Stimulated activated CD8-positive, alpha-beta memory T cell treated with anti-CD3 and anti-CD28 coated beads, Interleukin-7, amount 100 ng/mL, for 48 hours (primary cell): ENCODE data around the gene PRR36.

ENCODE experiments used
- DNase-seq, 2 donors: peaks; one replicate each; pipeline ENCODE4 v3.0.0-alpha.2; 2020; ENCODE audit warnings: low read depth in 1 of 2; ENCODE audit errors: extremely low read depth in 1 of 2

Gene PRR36

GRCh38 chr19:7873304-7874075, 700 bp downstream of the PRR36 start:
- no peak for DNase-seq

- no peak for DNase-seq
These were observed 1.6 kb downstream of the PRR36 start for GRCh38 chr19:7872306-7873204.

GRCh38 chr19:7871437-7872305, 2.5 kb downstream of the PRR36 start:
- peak; percentile 61 to 88 for DNase-seq

GRCh38 chr19:7870571-7871436, 3.4 kb downstream of the PRR36 start:
- peak; percentile 45 to 67 for DNase-seq

GRCh38 chr19:7869910-7870511, 4.2 kb downstream of the PRR36 start:
- peak; percentile 24 to 52 for DNase-seq

GRCh38 chr19:7869453-7869909, 4.7 kb downstream of the PRR36 start:
- DNase-seq: peak; percentile 45 to 55

GRCh38 chr19:7868671-7869452, 5.3 kb downstream of the PRR36 start:
- DNase-seq: peak; percentile 67 to 68

- DNase-seq: no peak
These were observed 5.9 kb downstream of the PRR36 start for GRCh38 chr19:7868326-7868670.

GRCh38 chr19:7867092-7867844, 6.9 kb downstream of the PRR36 start:
- DNase-seq: no peak

- DNase-seq: no peak
These were observed 7.6 kb downstream of the PRR36 start for GRCh38 chr19:7866399-7867091.

- no peak for DNase-seq
These were observed 8.8 kb downstream of the PRR36 start for GRCh38 chr19:7865262-7865911.

GRCh38 chr19:7864690-7865074, 9.5 kb downstream of the PRR36 start:
- no peak for DNase-seq

- DNase-seq: no peak
These were observed 10.1 kb downstream of the PRR36 start for GRCh38 chr19:7863971-7864689.

- DNase-seq: no peak
These were observed 10.8 kb downstream of the PRR36 start for GRCh38 chr19:7863157-7863970.

GRCh38 chr19:7862413-7862951, 11.7 kb downstream of the PRR36 start:
- peak; percentile 60 to 67 for DNase-seq
